WTC11 (cell line): Measurements from ENCODE around the gene M1AP. TPM values are rescaled to one million over a fixed set of nuclear protein-coding genes. Genes with fewer than 3 reads are reported as not detected.

Experiments used
- ATAC-seq: fragments of 200-7000 bp; cut with Tn5 transposase; 2 replicates; pipeline ENCODE4 v1.10.0; 2021; ENCODE audit warnings: mild to moderate bottlenecking, moderate library complexity
- CTCF ChIA-PET: fragments of 300-600 bp; sonication (Branson Sonifier 250); formaldehyde crosslinking; loops from one replicate; lab custom pipeline; 2021; ENCODE audit warnings: antibody characterized with exemption; lab: Charles Lee
- POLR2A ChIA-PET: fragments of 350-600 bp; sonication (Branson Sonifier 250); formaldehyde crosslinking; loops from one replicate; lab custom pipeline; 2021; ENCODE audit warnings: antibody characterized with exemption; lab: Charles Lee
- DNase-seq: peaks from one replicate; pipeline ENCODE4 v3.0.0; 2021; ENCODE audit warnings: low spot score
- H3K27ac Mint-ChIP-seq: 2 replicates; pipeline ENCODE4 v1.8.0; 2021; ENCODE audit warnings: mixed read lengths
- H3K27me3 Mint-ChIP-seq: 2 replicates; pipeline ENCODE4 v1.8.0; 2021; ENCODE audit warnings: low read depth, mild to moderate bottlenecking, moderate library complexity, mixed read lengths
- H3K36me3 Mint-ChIP-seq: 2 replicates; pipeline ENCODE4 v1.8.0; 2021; ENCODE audit warnings: mixed read lengths
- H3K4me1 Mint-ChIP-seq: 2 replicates; pipeline ENCODE4 v1.8.0; 2022; ENCODE audit warnings: mixed read lengths
- H3K4me3 Mint-ChIP-seq: 2 replicates; pipeline ENCODE4 v1.8.0; 2021; ENCODE audit warnings: mild to moderate bottlenecking, moderate library complexity, mixed read lengths
- H3K9me3 Mint-ChIP-seq: 2 replicates; pipeline ENCODE4 v1.8.0; 2021; ENCODE audit warnings: mixed read lengths
- EMX1 ChIP-seq: fragments of 250-450 bp; sonication (Bioruptor Pico); IDR thresholded peaks from 2 replicates; pipeline ENCODE4 v1.8.0; 2021; ENCODE audit warnings: mild to moderate bottlenecking
- FOXJ3 ChIP-seq: sonication (generic); formaldehyde crosslinking; IDR thresholded peaks from 2 replicates; pipeline ENCODE4 v1.9.0; 2021; ENCODE audit warnings: missing genetic modification reagents, mild to moderate bottlenecking, borderline replicate concordance
- FOXP1 ChIP-seq: sonication (generic); formaldehyde crosslinking; IDR thresholded peaks from 2 replicates; pipeline ENCODE4 v1.8.0; 2022; ENCODE audit warnings: missing genetic modification reagents, mild to moderate bottlenecking, moderate library complexity, borderline replicate concordance
- GRHL2 ChIP-seq: fragments of 250-450 bp; sonication (Bioruptor Pico); IDR thresholded peaks from 2 replicates; pipeline ENCODE4 v1.8.0; 2022; ENCODE audit warnings: mild to moderate bottlenecking, moderate library complexity; ENCODE audit not compliant: insufficient replicate concordance, severe bottlenecking
- JAZF1 ChIP-seq: fragments of 250-450 bp; sonication (Bioruptor Pico); IDR thresholded peaks from 2 replicates; pipeline ENCODE4 v1.9.0; 2021; ENCODE audit warnings: moderate library complexity, mild to moderate bottlenecking, inconsistent platforms
- NFE2L1 ChIP-seq: sonication (generic); formaldehyde crosslinking; IDR thresholded peaks from 2 replicates; pipeline ENCODE4 v1.8.1; 2023; ENCODE audit warnings: missing genetic modification reagents
- NR1H2 ChIP-seq: sonication (generic); formaldehyde crosslinking; IDR thresholded peaks from 2 replicates; pipeline ENCODE4 v1.9.0; 2021; ENCODE audit warnings: mild to moderate bottlenecking, moderate library complexity, missing genetic modification reagents
- NR2C2 ChIP-seq: sonication (generic); formaldehyde crosslinking; IDR thresholded peaks from 2 replicates; pipeline ENCODE4 v1.8.0; 2022; ENCODE audit warnings: mild to moderate bottlenecking, missing genetic modification reagents
- PREB ChIP-seq: sonication (generic); formaldehyde crosslinking; IDR thresholded peaks from 2 replicates; pipeline ENCODE4 v1.8.1; 2022; ENCODE audit warnings: mild to moderate bottlenecking, missing genetic modification reagents, moderate library complexity, borderline replicate concordance
- SP1 ChIP-seq: sonication (generic); formaldehyde crosslinking; conservative IDR thresholded peaks from 2 replicates; pipeline ENCODE4 v1.8.1; 2022; ENCODE audit warnings: missing genetic modification reagents
- TEAD1 ChIP-seq: sonication (generic); formaldehyde crosslinking; IDR thresholded peaks from 2 replicates; pipeline ENCODE4 v1.8.0; 2022; ENCODE audit warnings: mild to moderate bottlenecking, missing genetic modification reagents
- USF1 ChIP-seq: sonication (generic); formaldehyde crosslinking; IDR thresholded peaks from 2 replicates; pipeline ENCODE4 v1.8.0; 2022; ENCODE audit warnings: mild to moderate bottlenecking, missing genetic modification reagents
- ZBTB43 ChIP-seq: sonication (generic); formaldehyde crosslinking; IDR thresholded peaks from 2 replicates; pipeline ENCODE4 v1.8.1; 2023; ENCODE audit warnings: mild to moderate bottlenecking, missing genetic modification reagents
- ZNF263 ChIP-seq: sonication (generic); formaldehyde crosslinking; IDR thresholded peaks from 2 replicates; pipeline ENCODE4 v1.8.1; 2022; ENCODE audit warnings: low read depth, mild to moderate bottlenecking, moderate library complexity, missing genetic modification reagents
- ZNF423 ChIP-seq: fragments of 250-450 bp; sonication (Bioruptor Pico); IDR thresholded peaks from 2 replicates; pipeline ENCODE4 v2.1.2; 2022; ENCODE audit warnings: mild to moderate bottlenecking, moderate library complexity
- ZNF425 ChIP-seq: fragments of 250-450 bp; sonication (Bioruptor Pico); conservative IDR thresholded peaks from 2 replicates; pipeline ENCODE4 v1.9.0; 2021; ENCODE audit warnings: mild to moderate bottlenecking
- ZNF512 ChIP-seq: sonication (generic); formaldehyde crosslinking; IDR thresholded peaks from 2 replicates; pipeline ENCODE4 v1.8.1; 2022; ENCODE audit warnings: missing genetic modification reagents, borderline replicate concordance
- total RNA-seq: library from RNA; stranded (reverse); gene quantifications from 3 replicates; pipeline ENCODE4 v1.2.3, GENCODE V29; 2021
- TF ChIP-seq, protein P1 (sequence below): fragments of 250-450 bp; sonication (Bioruptor Pico); IDR thresholded peaks from 2 replicates; pipeline ENCODE4 v1.9.0; 2021; ENCODE audit warnings: moderate library complexity, mild to moderate bottlenecking, inconsistent platforms, borderline replicate concordance

M1AP gene
- total RNA-seq, 1 experiment from 2014 or later, result 5.9 TPM

DNA sequence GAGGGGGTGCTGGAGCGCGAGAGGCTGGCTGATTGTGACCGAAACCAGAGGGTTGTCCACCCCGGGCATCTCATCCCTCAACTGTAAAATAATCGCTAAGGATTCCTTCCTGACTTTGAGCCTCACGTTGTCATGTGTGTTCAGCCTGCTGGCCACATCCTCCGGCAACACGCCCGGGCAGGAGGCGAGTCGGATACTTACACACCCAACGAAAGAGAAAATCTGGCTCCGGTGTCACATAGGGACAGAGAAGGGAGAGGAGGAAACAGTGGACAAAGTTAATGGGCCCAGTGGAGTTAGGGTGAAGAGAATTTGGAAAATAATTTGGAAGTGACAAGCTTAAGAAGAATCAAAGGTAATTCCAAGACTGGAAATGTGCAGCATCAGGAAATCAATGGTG lies 131.5 kb downstream of the M1AP start:
- TF ChIP-seq PREB, result no peak
- TF ChIP-seq ZNF512 (CRISPR knock-in tag), result 0 out of 2 replicates have a peak, but pooled peaks have one; percentile 12
- H3K4me1 Mint-ChIP-seq, result peaks cover 16% of the 10 kb centered on the region
- POLR2A ChIA-PET, result interaction anchor here (1.0 to 1.1 kb wide), 3 partner anchors 8 to 70 kb away, joined by 3 to 8 read pairs (median 4); no protein-coding TSS in a partner anchor
- DNase-seq (no peak), ATAC-seq (no peak)
- H3K9me3 Mint-ChIP-seq, result peaks cover 8% of the 10 kb centered on the region
- no peak overlapping the region for H3K27ac Mint-ChIP-seq
- no peak overlapping the region for H3K4me3 Mint-ChIP-seq
- peaks cover 9% of the 10 kb centered on the region for H3K36me3 Mint-ChIP-seq
- H3K27me3 Mint-ChIP-seq, result peaks cover 98% of the 10 kb centered on the region
- CTCF ChIA-PET, result interaction anchor here (0.6 to 1.9 kb wide), 5 partner anchors 10 to 34 kb away, joined by 3 to 8 read pairs (median 4); partner anchors contain the start of genes AUP1, CCDC142, DQX1 and HTRA2

- Mint-ChIP-seq H3K4me3 (no peak overlapping the region), H3K9me3 (peaks cover 8% of the 10 kb centered on the region), H3K36me3 (peaks cover 9% of the 10 kb centered on the region), H3K4me1 (peaks cover 16% of the 10 kb centered on the region), H3K27me3 (peaks cover 99% of the 10 kb centered on the region), H3K27ac (no peak overlapping the region)
- ATAC-seq (peak; percentile 76), DNase-seq (peak; percentile 93)
- ChIA-PET POLR2A (interaction anchor here (1.0 to 1.1 kb wide), 3 partner anchors 8 to 71 kb away, joined by 3 to 8 read pairs (median 4); no protein-coding TSS in a partner anchor), CTCF (interaction anchor here (0.6 to 1.9 kb wide), 7 partner anchors 9 to 56 kb away, joined by 3 to 8 read pairs (median 5); partner anchors contain the start of genes AUP1, CCDC142, DQX1 and HTRA2)
- no peak; the same call in 1 of the 2 replicates for TF ChIP-seq ZNF263 (CRISPR knock-in tag)
- TF ChIP-seq ZNF423 (CRISPR knock-in tag), result no peak
- peak; percentile 72; the same call in 1 of the 2 replicates for TF ChIP-seq USF1
- no peak for TF ChIP-seq FOXJ3 (CRISPR knock-in tag)
- TF ChIP-seq NFE2L1 (CRISPR knock-in tag), result peak; percentile 95; the same call in 1 of the 2 replicates
- TF ChIP-seq, protein P1, sequence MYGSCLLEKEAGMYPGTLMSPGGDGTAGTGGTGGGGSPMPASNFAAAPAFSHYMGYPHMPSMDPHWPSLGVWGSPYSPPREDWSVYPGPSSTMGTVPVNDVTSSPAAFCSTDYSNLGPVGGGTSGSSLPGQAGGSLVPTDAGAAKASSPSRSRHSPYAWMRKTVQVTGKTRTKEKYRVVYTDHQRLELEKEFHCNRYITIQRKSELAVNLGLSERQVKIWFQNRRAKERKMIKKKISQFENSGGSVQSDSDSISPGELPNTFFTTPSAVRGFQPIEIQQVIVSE, result no peak
- TF ChIP-seq FOXP1 (CRISPR knock-in tag), result peak; percentile 97
- 0 out of 2 replicates have a peak, but pooled peaks have one; percentile 15 for TF ChIP-seq ZNF512 (CRISPR knock-in tag)
- TF ChIP-seq NR1H2 (CRISPR knock-in tag), result peak; percentile 87
- peak; percentile 64; the same call in 1 of the 2 replicates for TF ChIP-seq ZBTB43
- TF ChIP-seq ZNF425 (CRISPR knock-in tag), result no peak
- TF ChIP-seq SP1 (CRISPR knock-in tag), result peak; percentile 71
- peak; percentile 66; the same call in 1 of the 2 replicates for TF ChIP-seq NR2C2 (CRISPR knock-in tag)
- peak; percentile 92 for TF ChIP-seq TEAD1 (CRISPR knock-in tag)
- no peak for TF ChIP-seq GRHL2 (CRISPR knock-in tag)
- TF ChIP-seq JAZF1 (CRISPR knock-in tag), result no peak
- no peak for TF ChIP-seq EMX1 (CRISPR knock-in tag)
These were observed 132.0 kb downstream of the M1AP start for GRCh38 chr2:74515981-74516633.
